ENCODE data around the gene ARID5B.

ARID5B gene

DNA sequence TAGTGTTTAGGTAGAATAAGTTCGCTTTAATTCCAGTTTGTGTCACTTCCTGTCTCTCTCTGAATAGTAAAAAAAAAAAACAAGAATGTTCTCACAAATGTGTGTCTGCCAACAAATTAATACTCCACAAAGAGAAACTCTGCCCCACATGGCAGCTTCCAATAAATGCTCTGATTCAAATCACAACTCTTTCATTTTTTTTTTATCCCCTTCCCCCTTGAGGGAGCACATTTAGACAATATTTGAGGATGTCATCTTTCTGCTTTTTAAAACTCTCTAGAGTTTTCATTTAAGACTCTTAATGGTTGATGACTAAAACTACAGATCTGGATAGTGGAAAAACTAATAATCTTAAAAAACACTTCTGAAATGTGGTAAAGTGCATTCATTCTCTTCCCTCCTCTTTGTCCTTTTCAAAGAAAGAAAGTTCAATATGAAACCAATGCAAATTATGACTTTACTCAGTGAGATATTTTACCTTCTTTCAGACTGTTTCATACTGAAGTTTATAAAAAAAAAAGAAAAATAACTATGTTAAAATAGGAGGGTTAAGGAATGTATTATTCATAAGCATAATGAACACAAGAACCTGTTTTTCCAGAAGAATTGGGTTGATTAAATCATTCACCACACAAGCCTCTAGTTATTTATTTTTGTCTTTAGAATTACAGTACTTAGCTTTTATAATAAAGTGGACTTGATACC lies 42.3 kb downstream of the ARID5B start:
- ChIA-PET CTCF (interaction anchor here (0.5 to 1.1 kb wide), 4 partner anchors 73 to 686 kb away, joined by 4 to 6 read pairs (median 5); no protein-coding TSS in a partner anchor), POLR2A (interaction anchor here (0.7 kb wide), 1 partner anchor 792 kb away, joined by 5 read pairs; no protein-coding TSS in a partner anchor)
- no peak overlapping the region for H3K27ac ChIP-seq (ENCODE audit: extremely low read depth, low read depth, low read length)
- TF ChIP-seq, protein P1, sequence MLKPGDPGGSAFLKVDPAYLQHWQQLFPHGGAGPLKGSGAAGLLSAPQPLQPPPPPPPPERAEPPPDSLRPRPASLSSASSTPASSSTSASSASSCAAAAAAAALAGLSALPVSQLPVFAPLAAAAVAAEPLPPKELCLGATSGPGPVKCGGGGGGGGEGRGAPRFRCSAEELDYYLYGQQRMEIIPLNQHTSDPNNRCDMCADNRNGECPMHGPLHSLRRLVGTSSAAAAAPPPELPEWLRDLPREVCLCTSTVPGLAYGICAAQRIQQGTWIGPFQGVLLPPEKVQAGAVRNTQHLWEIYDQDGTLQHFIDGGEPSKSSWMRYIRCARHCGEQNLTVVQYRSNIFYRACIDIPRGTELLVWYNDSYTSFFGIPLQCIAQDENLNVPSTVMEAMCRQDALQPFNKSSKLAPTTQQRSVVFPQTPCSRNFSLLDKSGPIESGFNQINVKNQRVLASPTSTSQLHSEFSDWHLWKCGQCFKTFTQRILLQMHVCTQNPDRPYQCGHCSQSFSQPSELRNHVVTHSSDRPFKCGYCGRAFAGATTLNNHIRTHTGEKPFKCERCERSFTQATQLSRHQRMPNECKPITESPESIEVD (tag by site-specific recombination; IDR thresholded peaks at IDR 0.05): peak; percentile 83
- TF ChIP-seq, protein P2, sequence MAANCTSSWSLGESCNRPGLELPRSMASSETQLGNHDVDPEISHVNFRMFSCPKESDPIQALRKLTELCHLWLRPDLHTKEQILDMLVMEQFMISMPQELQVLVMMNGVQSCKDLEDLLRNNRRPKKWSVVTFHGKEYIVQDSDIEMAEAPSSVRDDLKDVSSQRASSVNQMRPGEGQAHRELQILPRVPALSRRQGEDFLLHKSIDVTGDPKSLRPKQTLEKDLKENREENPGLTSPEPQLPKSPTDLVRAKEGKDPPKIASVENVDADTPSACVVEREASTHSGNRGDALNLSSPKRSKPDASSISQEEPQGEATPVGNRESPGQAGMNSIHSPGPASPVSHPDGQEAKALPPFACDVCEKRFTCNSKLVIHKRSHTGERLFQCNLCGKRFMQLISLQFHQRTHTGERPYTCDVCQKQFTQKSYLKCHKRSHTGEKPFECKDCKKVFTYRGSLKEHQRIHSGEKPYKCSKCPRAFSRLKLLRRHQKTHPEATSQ (tag by site-specific recombination; IDR thresholded peaks at IDR 0.05): no peak
- TF ChIP-seq GFI1B (tag by site-specific recombination; IDR thresholded peaks at IDR 0.05): 0 out of 2 replicates have a peak, but pooled peaks have one; percentile 56
- TF ChIP-seq MZF1 (tag by site-specific recombination; IDR thresholded peaks at IDR 0.05; ENCODE audit: borderline replicate concordance): peak; percentile 93
- H3K4me3 ChIP-seq (ENCODE audit: low read depth, low read length): no peak overlapping the region
- H3K9me3 ChIP-seq (ENCODE audit: control insufficient read depth, insufficient read depth, low read depth, low read length): no peaks in the 10 kb centered on the region
- peaks cover 8 to 20% of the 10 kb centered on the region in 2 experiments for H3K36me3 ChIP-seq (ENCODE audit: control insufficient read depth in 2 of 2, insufficient read depth in 1 of 2, low read length in 2 of 2)
- H3K4me1 ChIP-seq (ENCODE audit: control insufficient read depth, insufficient read depth, low read length): peaks cover 20% of the 10 kb centered on the region

DNA sequence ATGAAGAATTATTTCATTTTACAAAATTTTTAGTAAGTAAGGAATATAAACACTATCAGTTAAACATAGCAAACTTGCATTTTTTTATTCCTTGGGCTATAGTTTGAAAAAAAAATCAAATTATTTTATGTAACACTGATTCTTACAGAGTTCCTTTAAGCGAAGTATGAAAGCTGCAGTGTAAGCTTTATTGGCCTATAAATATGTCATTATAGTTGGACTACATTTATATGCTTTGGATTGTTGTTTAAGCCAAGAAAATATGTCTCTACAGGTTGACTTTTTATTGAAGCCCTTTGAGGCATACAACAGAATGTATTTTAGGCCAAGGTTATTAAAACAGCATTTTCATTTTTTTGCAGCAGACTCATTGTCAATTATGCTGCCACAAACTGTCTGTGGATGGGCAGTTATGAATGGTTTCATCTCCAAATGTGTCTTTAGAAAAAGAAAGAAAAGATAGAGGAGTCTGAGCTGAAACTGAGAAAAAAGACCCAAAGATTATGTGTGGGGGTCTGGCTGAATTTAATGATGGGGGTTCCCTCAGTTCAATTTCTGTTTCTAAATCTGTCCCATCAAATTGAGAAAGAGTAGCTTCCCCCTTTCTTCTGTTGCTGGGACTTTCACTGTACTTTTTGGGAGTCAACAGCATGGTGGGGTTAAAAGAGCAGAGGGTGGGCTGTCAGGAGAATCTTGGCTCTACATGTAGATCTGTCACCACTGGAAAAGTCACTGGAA lies 43.1 kb downstream of the ARID5B start:
- Histone ChIP-seq H3K36me3 (ENCODE audit: control insufficient read depth in 2 of 2, insufficient read depth in 1 of 2, low read length in 2 of 2) (peaks cover 11 to 27% of the 10 kb centered on the region in 2 experiments), H3K9me3 (ENCODE audit: control insufficient read depth, insufficient read depth, low read depth, low read length) (no peaks in the 10 kb centered on the region), H3K4me1 (ENCODE audit: control insufficient read depth, insufficient read depth, low read length) (peaks cover 19% of the 10 kb centered on the region), H3K27ac (ENCODE audit: extremely low read depth, low read depth, low read length) (peak overlapping the region; percentile 19; the same call in 1 of the 2 replicates), H3K4me3 (ENCODE audit: low read depth, low read length) (no peak overlapping the region)
- TF ChIP-seq SCRT1 (tag by site-specific recombination; IDR thresholded peaks at IDR 0.05; ENCODE audit: borderline replicate concordance) (peak; percentile 65; the same call in 1 of the 2 replicates), ZXDB (tag by site-specific recombination; IDR thresholded peaks at IDR 0.05) (0 out of 2 replicates have a peak, but pooled peaks have one; percentile 12), ZNF514 (tag by site-specific recombination; IDR thresholded peaks at IDR 0.05) (no peak), ZNF561 (tag by site-specific recombination; IDR thresholded peaks at IDR 0.05; ENCODE audit: borderline replicate concordance) (0 out of 2 replicates have a peak, but pooled peaks have one; percentile 24), ZNF184 (tag by site-specific recombination; IDR thresholded peaks at IDR 0.05) (no peak), ZNF843 (tag by site-specific recombination; IDR thresholded peaks at IDR 0.05) (peak; percentile 41; the same call in 1 of the 2 replicates), SCRT2 (tag by site-specific recombination; IDR thresholded peaks at IDR 0.05) (0 out of 2 replicates have a peak, but pooled peaks have one; percentile 10), HOXD13 (CRISPR knock-in tag; IDR thresholded peaks at IDR 0.05; ENCODE audit: borderline replicate concordance) (no peak), ZNF596 (tag by site-specific recombination; IDR thresholded peaks at IDR 0.05) (peak; percentile 42; the same call in 1 of the 2 replicates), FEZF1 (tag by site-specific recombination; IDR thresholded peaks at IDR 0.05) (peak; percentile 39; the same call in 1 of the 2 replicates), ZNF510 (tag by site-specific recombination; IDR thresholded peaks at IDR 0.05; ENCODE audit: insufficient replicate concordance) (no peak), ZNF37A (tag by site-specific recombination; IDR thresholded peaks at IDR 0.05) (no peak), ZSCAN30 (tag by site-specific recombination; IDR thresholded peaks at IDR 0.05) (0 out of 2 replicates have a peak, but pooled peaks have one; percentile 53), OSR2 (tag by site-specific recombination; IDR thresholded peaks at IDR 0.05) (peak; percentile 24; the same call in 1 of the 2 replicates), ZNF670 (tag by site-specific recombination; IDR thresholded peaks at IDR 0.05; ENCODE audit: low read depth) (no peak)
- TF ChIP-seq, protein P3, sequence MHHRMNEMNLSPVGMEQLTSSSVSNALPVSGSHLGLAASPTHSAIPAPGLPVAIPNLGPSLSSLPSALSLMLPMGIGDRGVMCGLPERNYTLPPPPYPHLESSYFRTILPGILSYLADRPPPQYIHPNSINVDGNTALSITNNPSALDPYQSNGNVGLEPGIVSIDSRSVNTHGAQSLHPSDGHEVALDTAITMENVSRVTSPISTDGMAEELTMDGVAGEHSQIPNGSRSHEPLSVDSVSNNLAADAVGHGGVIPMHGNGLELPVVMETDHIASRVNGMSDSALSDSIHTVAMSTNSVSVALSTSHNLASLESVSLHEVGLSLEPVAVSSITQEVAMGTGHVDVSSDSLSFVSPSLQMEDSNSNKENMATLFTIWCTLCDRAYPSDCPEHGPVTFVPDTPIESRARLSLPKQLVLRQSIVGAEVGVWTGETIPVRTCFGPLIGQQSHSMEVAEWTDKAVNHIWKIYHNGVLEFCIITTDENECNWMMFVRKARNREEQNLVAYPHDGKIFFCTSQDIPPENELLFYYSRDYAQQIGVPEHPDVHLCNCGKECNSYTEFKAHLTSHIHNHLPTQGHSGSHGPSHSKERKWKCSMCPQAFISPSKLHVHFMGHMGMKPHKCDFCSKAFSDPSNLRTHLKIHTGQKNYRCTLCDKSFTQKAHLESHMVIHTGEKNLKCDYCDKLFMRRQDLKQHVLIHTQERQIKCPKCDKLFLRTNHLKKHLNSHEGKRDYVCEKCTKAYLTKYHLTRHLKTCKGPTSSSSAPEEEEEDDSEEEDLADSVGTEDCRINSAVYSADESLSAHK (tag by site-specific recombination; IDR thresholded peaks at IDR 0.05): 0 out of 2 replicates have a peak, but pooled peaks have one; percentile 28
- TF ChIP-seq, protein P1 (tag by site-specific recombination; IDR thresholded peaks at IDR 0.05): peak; percentile 97
- TF ChIP-seq, protein P4, sequence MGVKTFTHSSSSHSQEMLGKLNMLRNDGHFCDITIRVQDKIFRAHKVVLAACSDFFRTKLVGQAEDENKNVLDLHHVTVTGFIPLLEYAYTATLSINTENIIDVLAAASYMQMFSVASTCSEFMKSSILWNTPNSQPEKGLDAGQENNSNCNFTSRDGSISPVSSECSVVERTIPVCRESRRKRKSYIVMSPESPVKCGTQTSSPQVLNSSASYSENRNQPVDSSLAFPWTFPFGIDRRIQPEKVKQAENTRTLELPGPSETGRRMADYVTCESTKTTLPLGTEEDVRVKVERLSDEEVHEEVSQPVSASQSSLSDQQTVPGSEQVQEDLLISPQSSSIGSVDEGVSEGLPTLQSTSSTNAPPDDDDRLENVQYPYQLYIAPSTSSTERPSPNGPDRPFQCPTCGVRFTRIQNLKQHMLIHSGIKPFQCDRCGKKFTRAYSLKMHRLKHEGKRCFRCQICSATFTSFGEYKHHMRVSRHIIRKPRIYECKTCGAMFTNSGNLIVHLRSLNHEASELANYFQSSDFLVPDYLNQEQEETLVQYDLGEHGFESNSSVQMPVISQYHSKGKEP (tag by site-specific recombination; IDR thresholded peaks at IDR 0.05): peak; percentile 28; the same call in 1 of the 2 replicates
- ChIA-PET POLR2A (no interaction called here), CTCF (interaction anchor here (0.7 to 0.8 kb wide), 2 partner anchors 41 to 75 kb away, joined by 3 to 6 read pairs; no protein-coding TSS in a partner anchor)

All from HEK293 (cell line).